Bone marrow (tissue), 2 donors: ENCODE results near the gene LHPP.
"Not testable (repeated sequence)": the region's sequence is repeated elsewhere in the genome, so short reads cannot be mapped to it uniquely, and the experiment has no call there.

Source experiments
- DNase-seq, 2 donors: peaks; one replicate each; lab custom pipeline; 2025; lab: John Stamatoyannopoulos, UW

Gene LHPP

GRCh38 chr10:124573726-124574455, 112.3 kb downstream of the LHPP start:
- DNase-seq = no peak

- no peak for DNase-seq
Measured at GRCh38 chr10:124574456-124575070, 112.9 kb downstream of the LHPP start.

- DNase-seq = no peak
Measured at GRCh38 chr10:124575107-124576035, 113.7 kb downstream of the LHPP start.

- no peak for DNase-seq
Measured at GRCh38 chr10:124576526-124577420, 115.2 kb downstream of the LHPP start.

GRCh38 chr10:124577651-124578050, 116.0 kb downstream of the LHPP start:
- no peak for DNase-seq

GRCh38 chr10:124578231-124579010, 116.8 kb downstream of the LHPP start:
- DNase-seq = no peak

- no peak for DNase-seq
Measured at GRCh38 chr10:124579011-124579399, 117.4 kb downstream of the LHPP start.

- no peak for DNase-seq
Measured at GRCh38 chr10:124586142-124586541, 124.5 kb downstream of the LHPP start.

- no peak for DNase-seq
Measured at GRCh38 chr10:124587811-124588211, 126.2 kb downstream of the LHPP start.

GRCh38 chr10:124588341-124588735, 126.7 kb downstream of the LHPP start:
- not testable (repeated sequence) for DNase-seq

- no peak for DNase-seq
Measured at GRCh38 chr10:124588736-124589490, 127.3 kb downstream of the LHPP start.

- DNase-seq = no peak
Measured at GRCh38 chr10:124589491-124590041, 127.9 kb downstream of the LHPP start.

- DNase-seq = no peak
Measured at GRCh38 chr10:124590216-124591122, 128.8 kb downstream of the LHPP start.

- no peak for DNase-seq
Measured at GRCh38 chr10:124591123-124591495, 129.5 kb downstream of the LHPP start.

GRCh38 chr10:124592101-124592500, 130.5 kb downstream of the LHPP start:
- no peak for DNase-seq

- DNase-seq = no peak
Measured at GRCh38 chr10:124592736-124593430, 131.3 kb downstream of the LHPP start.

- DNase-seq = no peak
Measured at GRCh38 chr10:124593431-124593985, 131.9 kb downstream of the LHPP start.

- DNase-seq = no peak
Measured at GRCh38 chr10:124594240-124594639, 132.6 kb downstream of the LHPP start.
